ENCODE data around the gene SCRG1.

GRCh38 chr4:173433447-173433846, 34.5 kb upstream of the SCRG1 start:
- TF ChIP-seq POLR2A (IDR thresholded peaks at IDR 0.05), result no peak
- TF ChIP-seq CTCF (IDR thresholded peaks at IDR 0.05), result no peak

Data from adrenal gland (tissue), 5 donors.